ENCODE data around the gene PGM5. TPM values are rescaled to one million over a fixed set of nuclear protein-coding genes. Genes with fewer than 3 reads are reported as not detected.
A peak's percentile ranks its signal among the peaks of the same experiment; 100 is the strongest.

The PGM5 gene
- total RNA-seq, 2 donors from 2014 or later: 6.5 to 6.9 TPM

- H3K27ac ChIP-seq: no peak overlapping the region
- ATAC-seq: no peak
- H3K9me3 ChIP-seq: no peaks in the 10 kb centered on the region
- H3K4me1 ChIP-seq: no peaks in the 10 kb centered on the region
- WGBS, 2 donors: 63 to 67% methylated on average over 3 of the region's 3 CpGs
- DNase-seq: no peak
- no peak overlapping the region for H3K4me3 ChIP-seq
- H3K27me3 ChIP-seq: no peaks in the 10 kb centered on the region
- intact Hi-C loops (cut with DNase I): no loop called here
- TF ChIP-seq CTCF (IDR thresholded peaks at IDR 0.05) (no peak), POLR2A (IDR thresholded peaks at IDR 0.05) (no peak)
- H3K36me3 ChIP-seq (replicated peaks in 1 of 2; ENCODE audit: insufficient read depth in 1 of 2, low read depth in 2 of 2): no peaks in the 10 kb centered on the region
Observed at GRCh38 chr9:68513385-68513784, 157.0 kb downstream of the PGM5 start.

GRCh38 chr9:68513981-68514380, 157.6 kb downstream of the PGM5 start:
- TF ChIP-seq POLR2A (IDR thresholded peaks at IDR 0.05) (no peak), CTCF (IDR thresholded peaks at IDR 0.05) (no peak)
- H3K4me3 ChIP-seq: no peak overlapping the region
- ATAC-seq (no peak), DNase-seq (no peak)
- H3K36me3 ChIP-seq (replicated peaks in 1 of 2; ENCODE audit: insufficient read depth in 1 of 2, low read depth in 2 of 2): no peaks in the 10 kb centered on the region
- no peaks in the 10 kb centered on the region for H3K4me1 ChIP-seq
- intact Hi-C loops (cut with DNase I): no loop called here
- H3K27ac ChIP-seq: no peak overlapping the region
- 69 to 87% methylated on average over 4 of the region's 4 CpGs for WGBS, 2 donors
- no peaks in the 10 kb centered on the region for H3K27me3 ChIP-seq
- H3K9me3 ChIP-seq: no peaks in the 10 kb centered on the region

- intact Hi-C loops (cut with DNase I): no loop called here
Observed at GRCh38 chr9:68515326-68516017, 159.1 kb downstream of the PGM5 start.

GRCh38 chr9:68522131-68522530, 165.7 kb downstream of the PGM5 start:
- TF ChIP-seq POLR2A (IDR thresholded peaks at IDR 0.05) (no peak), CTCF (IDR thresholded peaks at IDR 0.05) (no peak)
- H3K27ac ChIP-seq: no peak overlapping the region

More at GRCh38 chr9:68515326-68516017, 159.1 kb downstream of the PGM5 start:
- WGBS, 2 donors: 78 to 82% methylated on average over 4 of the region's 4 CpGs
- DNase-seq: peak in 1 of 4 donors; percentile 6
- no peaks in the 10 kb centered on the region for H3K27me3 ChIP-seq
- no peaks in the 10 kb centered on the region for H3K9me3 ChIP-seq
- no peaks in the 10 kb centered on the region for H3K36me3 ChIP-seq (replicated peaks in 1 of 2; ENCODE audit: insufficient read depth in 1 of 2, low read depth in 2 of 2)
- no peaks in the 10 kb centered on the region for H3K4me1 ChIP-seq
- no peak for ATAC-seq
- no peak overlapping the region for H3K27ac ChIP-seq
- H3K4me3 ChIP-seq: no peak overlapping the region
- TF ChIP-seq POLR2A (IDR thresholded peaks at IDR 0.05): no peak
- no peak for TF ChIP-seq CTCF (IDR thresholded peaks at IDR 0.05)

GRCh38 chr9:68522954-68523353, 166.5 kb downstream of the PGM5 start:
- intact Hi-C loops (cut with DNase I): no loop called here
- DNase-seq (no peak), ATAC-seq (no peak)
- Histone ChIP-seq H3K27me3 (no peaks in the 10 kb centered on the region), H3K36me3 (replicated peaks in 1 of 2; ENCODE audit: insufficient read depth in 1 of 2, low read depth in 2 of 2) (no peaks in the 10 kb centered on the region), H3K4me3 (no peak overlapping the region), H3K27ac (no peak overlapping the region), H3K9me3 (no peaks in the 10 kb centered on the region), H3K4me1 (peaks cover 8% of the 10 kb centered on the region)
- TF ChIP-seq CTCF (IDR thresholded peaks at IDR 0.05) (no peak), POLR2A (IDR thresholded peaks at IDR 0.05) (no peak)
- WGBS, 2 donors: 67% methylated on average over 3 of the region's 3 CpGs

More at GRCh38 chr9:68522131-68522530, 165.7 kb downstream of the PGM5 start:
- ATAC-seq (no peak), DNase-seq (peak in 1 of 4 donors; percentile 13)
- Histone ChIP-seq H3K4me1 (peaks cover 8% of the 10 kb centered on the region), H3K36me3 (replicated peaks in 1 of 2; ENCODE audit: insufficient read depth in 1 of 2, low read depth in 2 of 2) (no peaks in the 10 kb centered on the region), H3K27me3 (no peaks in the 10 kb centered on the region), H3K9me3 (no peaks in the 10 kb centered on the region), H3K4me3 (no peak overlapping the region)
- 44 to 61% methylated on average over 4 of the region's 4 CpGs for WGBS, 2 donors
- intact Hi-C loops (cut with DNase I): no loop called here
